Thoracic aorta (tissue), 2 donors: ENCODE results near the gene EXOC3L4. TPM values are rescaled to one million over a fixed set of nuclear protein-coding genes. Genes with fewer than 3 reads are reported as not detected.

ENCODE experiments used
- ATAC-seq: fragments of 150-250 bp; one replicate; pipeline ENCODE4 v1.8.0; 2017; ENCODE audit warnings: low read depth; ENCODE audit not compliant: insufficient number of reproducible peaks, low FRiP score
- DNase-seq: peaks from one replicate; pipeline ENCODE4 v3.0.0-alpha.2; 2020; ENCODE audit warnings: low spot score
- H3K27ac ChIP-seq, 2 donors: fragments of 200-600 bp; sonication (generic); 1 replicate in 1 of 2; 2 replicates in 1 of 2; pipeline ENCODE4 v1.5.1; 2016; ENCODE audit warnings: mild to moderate bottlenecking in 2 of 2, moderate library complexity in 2 of 2
- H3K27me3 ChIP-seq: fragments of 200-600 bp; sonication (generic); replicated peaks from 2 replicates; pipeline ENCODE4 v1.6.0; 2016; ENCODE audit warnings: mild to moderate bottlenecking; ENCODE audit not compliant: insufficient read depth
- H3K36me3 ChIP-seq: fragments of 200-600 bp; sonication (generic); one replicate; pipeline ENCODE4 v1.5.1; 2016
- H3K4me1 ChIP-seq, 2 donors: fragments of 200-600 bp; sonication (generic); 1 replicate in 1 of 2; 2 replicates in 1 of 2; pipeline versions ENCODE4 v1.5.1 to v1.6.0; 2016; ENCODE audit warnings: low read depth in 2 of 2, mild to moderate bottlenecking in 1 of 2; ENCODE audit not compliant: control insufficient read depth in 1 of 2
- H3K4me3 ChIP-seq: fragments of 200-600 bp; sonication (generic); 2 replicates; pipeline ENCODE4 v1.5.1; 2016; ENCODE audit warnings: mild to moderate bottlenecking
- H3K9me3 ChIP-seq: fragments of 200-600 bp; sonication (generic); 2 replicates; pipeline ENCODE4 v1.5.1; 2016
- total RNA-seq, 2 donors: library from RNA; depleted of rRNA; stranded (reverse); fragments of >200 nt; gene quantifications; one replicate each; pipeline versions ENCODE4 v1.1.0 to v1.2.3, GENCODE V29; 2016
- TF ChIP-seq, protein P1 (sequence below): fragments of 200-600 bp; sonication (generic); IDR thresholded peaks from one replicate; pipeline ENCODE4 v1.5.1; 2019; ENCODE audit warnings: antibody characterized with exemption

The EXOC3L4 gene
- total RNA-seq, 2 donors from 2014 or later, result not detected

DNA sequence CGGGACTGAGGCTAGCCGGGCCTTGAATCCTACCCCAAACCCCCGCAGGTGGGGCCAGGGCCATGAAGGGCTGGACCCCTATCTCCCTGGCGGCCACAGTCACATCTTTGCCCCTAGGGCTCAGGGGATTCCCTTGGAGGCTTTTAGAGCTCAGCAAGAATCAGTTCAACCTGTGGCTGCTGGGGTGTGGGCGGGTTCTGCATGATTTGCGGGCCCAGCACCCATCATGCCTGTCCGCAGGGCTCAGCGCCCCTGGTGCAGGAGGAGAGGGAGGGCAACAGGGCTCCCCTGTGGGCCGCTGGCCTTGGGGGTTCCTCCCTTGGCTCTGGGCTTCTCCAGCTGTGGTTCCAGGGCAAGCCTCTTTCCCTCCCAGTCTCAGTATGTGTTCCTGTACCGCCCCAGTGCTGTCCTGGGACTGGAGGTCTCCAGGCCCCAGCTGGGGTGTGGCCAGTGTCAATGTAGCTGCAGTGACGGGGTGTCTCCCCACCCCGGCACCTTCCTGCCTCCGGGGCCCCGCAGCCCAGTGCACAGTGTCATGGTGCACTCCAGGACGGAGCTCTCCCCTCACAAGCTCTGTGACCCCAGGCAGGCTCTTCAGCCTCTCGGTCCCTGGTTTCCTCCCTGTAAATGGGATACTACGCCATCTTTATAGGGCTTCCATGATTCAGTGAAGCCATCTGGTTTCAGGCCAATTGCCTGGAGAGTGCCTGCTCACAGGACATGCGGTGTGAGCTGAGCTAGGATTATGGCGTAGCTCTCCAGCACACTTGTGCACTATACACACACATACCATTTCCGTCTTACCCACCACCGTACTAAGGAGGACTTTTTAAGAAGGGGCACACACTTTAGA lies 20.4 kb upstream of the EXOC3L4 start:
- no peak for DNase-seq

DNA sequence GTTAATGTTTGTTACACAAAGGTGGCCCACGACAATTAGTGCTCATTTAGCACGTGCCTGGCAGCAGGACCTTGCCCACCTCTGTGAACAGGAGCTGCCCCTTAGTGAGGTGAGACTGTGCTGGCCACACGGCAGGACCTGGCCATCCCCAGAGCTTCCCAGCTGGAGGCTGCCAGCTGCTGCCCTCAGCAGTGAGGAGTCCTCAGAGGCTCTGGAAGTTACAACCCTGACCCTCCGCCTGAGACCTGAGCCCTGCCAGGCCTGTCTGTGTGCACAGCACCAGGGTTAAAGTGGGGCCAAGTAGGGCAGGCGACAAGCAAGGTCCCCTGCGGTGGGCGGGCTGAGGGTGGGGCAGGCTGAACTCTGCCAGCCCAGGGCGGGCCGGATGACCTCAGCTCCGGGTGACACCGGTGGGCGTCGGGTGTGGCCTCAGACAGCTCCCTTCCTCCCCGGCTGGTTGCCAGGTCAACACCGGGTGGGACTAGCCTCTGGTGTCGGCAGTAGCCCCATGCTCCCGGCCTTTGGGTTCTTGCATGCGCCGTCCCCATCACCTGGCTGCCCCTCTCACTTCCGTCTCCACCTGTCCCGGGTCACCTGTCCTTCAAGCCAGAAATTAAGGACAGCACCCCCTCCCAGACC lies 19.7 kb upstream of the EXOC3L4 start:
- H3K27ac ChIP-seq, result peak overlapping the region in 1 of 2 donors; percentile 26
- no peaks in the 10 kb centered on the region for H3K9me3 ChIP-seq
- DNase-seq (no peak), ATAC-seq (no peak)
- H3K36me3 ChIP-seq, result no peaks in the 10 kb centered on the region
- peak overlapping the region; percentile 72 for H3K4me3 ChIP-seq
- H3K4me1 ChIP-seq, result peaks cover 0 to 7% of the 10 kb centered on the region in 2 donors
- no peaks in the 10 kb centered on the region for H3K27me3 ChIP-seq
- TF ChIP-seq, protein P1, sequence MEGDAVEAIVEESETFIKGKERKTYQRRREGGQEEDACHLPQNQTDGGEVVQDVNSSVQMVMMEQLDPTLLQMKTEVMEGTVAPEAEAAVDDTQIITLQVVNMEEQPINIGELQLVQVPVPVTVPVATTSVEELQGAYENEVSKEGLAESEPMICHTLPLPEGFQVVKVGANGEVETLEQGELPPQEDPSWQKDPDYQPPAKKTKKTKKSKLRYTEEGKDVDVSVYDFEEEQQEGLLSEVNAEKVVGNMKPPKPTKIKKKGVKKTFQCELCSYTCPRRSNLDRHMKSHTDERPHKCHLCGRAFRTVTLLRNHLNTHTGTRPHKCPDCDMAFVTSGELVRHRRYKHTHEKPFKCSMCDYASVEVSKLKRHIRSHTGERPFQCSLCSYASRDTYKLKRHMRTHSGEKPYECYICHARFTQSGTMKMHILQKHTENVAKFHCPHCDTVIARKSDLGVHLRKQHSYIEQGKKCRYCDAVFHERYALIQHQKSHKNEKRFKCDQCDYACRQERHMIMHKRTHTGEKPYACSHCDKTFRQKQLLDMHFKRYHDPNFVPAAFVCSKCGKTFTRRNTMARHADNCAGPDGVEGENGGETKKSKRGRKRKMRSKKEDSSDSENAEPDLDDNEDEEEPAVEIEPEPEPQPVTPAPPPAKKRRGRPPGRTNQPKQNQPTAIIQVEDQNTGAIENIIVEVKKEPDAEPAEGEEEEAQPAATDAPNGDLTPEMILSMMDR, result no peak

More for the DNA sequence above, 20.4 kb upstream of the EXOC3L4 start:
- peak overlapping the region in 1 of 2 donors; percentile 26 for H3K27ac ChIP-seq
- no peak overlapping the region for H3K4me3 ChIP-seq
- ATAC-seq, result no peak
- no peaks in the 10 kb centered on the region for H3K27me3 ChIP-seq
- peaks cover 0 to 7% of the 10 kb centered on the region in 2 donors for H3K4me1 ChIP-seq
- H3K9me3 ChIP-seq, result no peaks in the 10 kb centered on the region
- TF ChIP-seq, protein P1, result no peak
- no peaks in the 10 kb centered on the region for H3K36me3 ChIP-seq

DNA sequence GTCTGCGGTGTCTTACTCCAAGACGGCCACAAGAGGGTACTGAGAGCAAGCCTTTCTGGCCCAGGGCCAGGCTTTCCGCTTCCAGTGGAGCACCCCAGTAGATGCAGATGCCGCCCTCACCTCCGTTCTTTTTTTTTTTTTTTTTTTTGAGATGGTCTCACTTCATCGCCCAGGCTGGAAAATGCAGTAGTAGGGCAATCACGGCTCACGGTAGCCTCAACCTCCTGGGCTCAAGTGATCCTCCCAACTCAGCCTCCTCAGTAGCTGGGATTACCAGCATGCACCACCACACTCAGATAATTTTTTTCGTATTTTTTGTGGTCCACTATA lies 16.1 kb upstream of the EXOC3L4 start:
- Histone ChIP-seq H3K36me3 (no peaks in the 10 kb centered on the region), H3K4me3 (no peak overlapping the region), H3K4me1 (peaks cover 0 to 7% of the 10 kb centered on the region in 2 donors), H3K27ac (no peak overlapping the region), H3K27me3 (no peaks in the 10 kb centered on the region), H3K9me3 (no peaks in the 10 kb centered on the region)
- TF ChIP-seq, protein P1, result peak; percentile 70
- no peak for DNase-seq
- ATAC-seq, result no peak

DNA sequence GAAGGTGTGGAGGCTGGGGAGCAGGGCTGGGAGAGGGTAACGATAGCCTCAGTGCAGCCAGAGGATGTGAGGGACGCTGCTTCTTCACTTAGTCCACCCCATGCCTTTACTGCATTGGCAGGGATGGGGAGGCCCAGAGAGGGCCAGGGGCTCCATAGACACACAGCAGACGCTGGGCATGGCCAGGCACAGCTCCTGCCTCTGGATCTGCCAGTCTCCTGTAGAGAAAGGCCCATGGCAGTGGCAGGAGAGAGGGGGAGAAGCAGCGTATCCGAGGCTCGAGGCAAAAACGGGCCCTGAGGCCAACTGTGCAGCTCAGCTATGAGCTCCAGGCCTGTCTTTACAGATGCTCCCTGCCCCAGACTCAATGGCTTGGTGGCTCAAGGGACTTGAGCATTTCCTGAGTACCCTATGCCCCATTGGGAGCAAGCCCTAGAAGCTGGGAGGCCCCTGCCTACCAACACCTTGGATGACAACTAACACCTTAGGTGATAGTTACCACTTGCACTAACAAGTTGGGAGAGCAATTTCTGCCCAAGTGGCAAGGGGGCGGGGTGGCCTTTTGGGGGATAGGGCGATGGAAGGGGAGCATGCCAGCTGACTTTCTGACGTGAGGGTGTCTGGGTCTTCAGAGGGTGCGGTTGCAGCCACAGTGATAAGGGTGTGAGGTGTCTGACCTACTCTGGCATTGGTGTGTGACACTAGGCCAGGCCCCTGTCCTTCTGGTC lies 15.5 kb upstream of the EXOC3L4 start:
- H3K4me3 ChIP-seq, result no peak overlapping the region
- DNase-seq (no peak), ATAC-seq (no peak)
- no peaks in the 10 kb centered on the region for H3K9me3 ChIP-seq
- no peaks in the 10 kb centered on the region for H3K36me3 ChIP-seq
- H3K4me1 ChIP-seq, result peaks cover 2 to 9% of the 10 kb centered on the region in 2 donors
- H3K27me3 ChIP-seq, result no peaks in the 10 kb centered on the region
- no peak overlapping the region for H3K27ac ChIP-seq
- TF ChIP-seq, protein P1, result no peak

DNA sequence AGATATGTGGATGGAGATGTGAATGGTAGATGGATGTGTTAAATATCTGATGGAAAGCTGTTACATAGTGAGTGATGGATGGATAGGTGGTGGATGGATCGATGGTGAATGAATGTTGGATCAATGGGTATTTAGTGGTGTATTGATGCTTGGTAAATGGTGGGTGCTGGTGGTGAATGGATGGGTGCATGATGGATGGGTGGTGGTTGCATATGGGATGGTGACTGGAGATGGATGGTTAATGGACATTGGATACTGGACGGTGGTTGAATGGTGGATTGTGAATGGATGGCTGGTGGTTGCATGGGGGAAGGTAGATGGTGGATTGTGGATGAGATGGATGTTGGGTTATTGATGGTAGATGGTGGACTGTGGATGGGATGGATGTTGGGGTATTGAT lies 12.6 kb upstream of the EXOC3L4 start:
- H3K27ac ChIP-seq, result no peak overlapping the region
- H3K27me3 ChIP-seq, result no peaks in the 10 kb centered on the region
- H3K4me3 ChIP-seq, result no peak overlapping the region
- TF ChIP-seq, protein P1, result no peak
- ATAC-seq (no peak), DNase-seq (no peak)
- H3K4me1 ChIP-seq, result peaks cover 4 to 8% of the 10 kb centered on the region in 2 donors
- H3K9me3 ChIP-seq, result no peaks in the 10 kb centered on the region
- no peaks in the 10 kb centered on the region for H3K36me3 ChIP-seq
